Measurements from ENCODE around the gene ACACB. TPM values are rescaled to one million over a fixed set of nuclear protein-coding genes. Genes with fewer than 3 reads are reported as not detected.
A peak's percentile ranks its signal among the peaks of the same experiment; 100 is the strongest.

Gene ACACB
- total RNA-seq, 2 donors from 2014 or later = 6.8 to 12.7 TPM

DNA sequence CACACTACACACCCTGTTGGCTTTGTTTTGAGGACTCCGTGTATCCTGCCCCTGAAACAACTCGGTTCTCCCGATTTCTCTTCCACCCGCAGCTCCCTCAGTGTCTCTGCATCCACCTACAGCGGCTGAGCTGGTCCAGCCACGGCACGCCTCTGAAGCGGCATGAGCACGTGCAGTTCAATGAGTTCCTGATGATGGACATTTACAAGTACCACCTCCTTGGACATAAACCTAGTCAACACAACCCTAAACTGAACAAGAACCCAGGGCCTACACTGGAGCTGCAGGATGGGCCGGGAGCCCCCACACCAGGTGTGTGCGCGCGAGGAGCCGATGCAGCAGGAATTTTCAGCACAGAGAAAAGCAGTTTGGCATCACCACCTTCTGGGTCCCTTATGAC is 33.6 kb upstream of the ACACB start:
- H3K4me3 Mint-ChIP-seq = no peak overlapping the region
- H3K27ac Mint-ChIP-seq = no peak overlapping the region
- H3K4me1 Mint-ChIP-seq = no peaks in the 10 kb centered on the region
- peaks cover 5% of the 10 kb centered on the region for H3K9me3 ChIP-seq (ENCODE audit: control insufficient read depth, low read length)
- H3K4me3 ChIP-seq (ENCODE audit: low read length) = no peak overlapping the region
- H3K4me1 ChIP-seq (ENCODE audit: control insufficient read depth, insufficient read depth, low read length) = no peaks in the 10 kb centered on the region
- H3K9me3 Mint-ChIP-seq = no peaks in the 10 kb centered on the region
- H3K27me3 Mint-ChIP-seq (ENCODE audit: insufficient read depth) = no peaks in the 10 kb centered on the region
- WGBS, 2 experiments (ENCODE audit: insufficient coverage in 1 of 2, insufficient read length in 1 of 2) = 91 to 98% methylated on average over 7 to 14 of the region's 14 CpGs
- no peak overlapping the region for H3K27ac ChIP-seq (ENCODE audit: low read depth, low read length)
- peaks cover 55% of the 10 kb centered on the region for H3K36me3 ChIP-seq (ENCODE audit: control insufficient read depth, insufficient read depth, low read length)
- DNase-seq = peak; percentile 25
- peaks cover 27% of the 10 kb centered on the region for H3K36me3 Mint-ChIP-seq (ENCODE audit: low read depth)
- no peaks in the 10 kb centered on the region for H3K27me3 ChIP-seq (ENCODE audit: control insufficient read depth, insufficient read depth, low read length, poor library complexity, severe bottlenecking)
- no peak overlapping the region for H3K9ac ChIP-seq (ENCODE audit: extremely low read depth, low read length, poor library complexity, severe bottlenecking)
- TF ChIP-seq, protein P1, sequence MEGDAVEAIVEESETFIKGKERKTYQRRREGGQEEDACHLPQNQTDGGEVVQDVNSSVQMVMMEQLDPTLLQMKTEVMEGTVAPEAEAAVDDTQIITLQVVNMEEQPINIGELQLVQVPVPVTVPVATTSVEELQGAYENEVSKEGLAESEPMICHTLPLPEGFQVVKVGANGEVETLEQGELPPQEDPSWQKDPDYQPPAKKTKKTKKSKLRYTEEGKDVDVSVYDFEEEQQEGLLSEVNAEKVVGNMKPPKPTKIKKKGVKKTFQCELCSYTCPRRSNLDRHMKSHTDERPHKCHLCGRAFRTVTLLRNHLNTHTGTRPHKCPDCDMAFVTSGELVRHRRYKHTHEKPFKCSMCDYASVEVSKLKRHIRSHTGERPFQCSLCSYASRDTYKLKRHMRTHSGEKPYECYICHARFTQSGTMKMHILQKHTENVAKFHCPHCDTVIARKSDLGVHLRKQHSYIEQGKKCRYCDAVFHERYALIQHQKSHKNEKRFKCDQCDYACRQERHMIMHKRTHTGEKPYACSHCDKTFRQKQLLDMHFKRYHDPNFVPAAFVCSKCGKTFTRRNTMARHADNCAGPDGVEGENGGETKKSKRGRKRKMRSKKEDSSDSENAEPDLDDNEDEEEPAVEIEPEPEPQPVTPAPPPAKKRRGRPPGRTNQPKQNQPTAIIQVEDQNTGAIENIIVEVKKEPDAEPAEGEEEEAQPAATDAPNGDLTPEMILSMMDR (conservative IDR thresholded peaks at IDR 0.05) = no peak

DNA sequence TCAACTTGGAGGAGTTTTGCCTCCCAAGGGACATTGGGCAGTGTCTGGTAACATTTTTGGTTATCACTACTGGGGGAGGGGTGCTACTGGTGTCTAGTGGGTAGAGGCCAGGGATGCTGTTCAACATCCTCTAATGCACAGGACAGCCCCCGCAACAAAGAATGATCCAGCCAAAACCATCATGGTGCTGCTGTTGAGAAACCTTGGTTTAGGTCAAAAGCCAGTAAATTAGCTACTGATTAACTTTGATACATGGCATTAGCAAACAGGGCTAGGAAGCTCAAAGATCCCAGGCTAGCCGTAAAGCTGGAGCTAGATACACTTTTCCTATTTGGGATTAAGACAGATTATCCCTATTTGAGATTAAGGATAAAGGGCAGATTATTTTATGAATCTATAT is 32.0 kb upstream of the ACACB start:
- no peak overlapping the region for H3K9ac ChIP-seq (ENCODE audit: extremely low read depth, low read length, poor library complexity, severe bottlenecking)
- no peaks in the 10 kb centered on the region for H3K27me3 ChIP-seq (ENCODE audit: control insufficient read depth, insufficient read depth, low read length, poor library complexity, severe bottlenecking)
- TF ChIP-seq, protein P1 (conservative IDR thresholded peaks at IDR 0.05) = no peak
- H3K4me1 ChIP-seq (ENCODE audit: control insufficient read depth, insufficient read depth, low read length) = no peaks in the 10 kb centered on the region
- no peaks in the 10 kb centered on the region for H3K9me3 Mint-ChIP-seq
- H3K27me3 Mint-ChIP-seq (ENCODE audit: insufficient read depth) = no peaks in the 10 kb centered on the region
- H3K36me3 Mint-ChIP-seq (ENCODE audit: low read depth) = peaks cover 36% of the 10 kb centered on the region
- DNase-seq = no peak
- 97 to 100% methylated on average over 1 to 2 of the region's 2 CpGs for WGBS, 2 experiments (ENCODE audit: insufficient coverage in 1 of 2, insufficient read length in 1 of 2)
- H3K27ac Mint-ChIP-seq = no peak overlapping the region
- no peak overlapping the region for H3K4me3 Mint-ChIP-seq
- no peak overlapping the region for H3K27ac ChIP-seq (ENCODE audit: low read depth, low read length)
- H3K4me1 Mint-ChIP-seq = no peaks in the 10 kb centered on the region
- H3K9me3 ChIP-seq (ENCODE audit: control insufficient read depth, low read length) = no peaks in the 10 kb centered on the region
- peaks cover 47% of the 10 kb centered on the region for H3K36me3 ChIP-seq (ENCODE audit: control insufficient read depth, insufficient read depth, low read length)
- no peak overlapping the region for H3K4me3 ChIP-seq (ENCODE audit: low read length)

DNA sequence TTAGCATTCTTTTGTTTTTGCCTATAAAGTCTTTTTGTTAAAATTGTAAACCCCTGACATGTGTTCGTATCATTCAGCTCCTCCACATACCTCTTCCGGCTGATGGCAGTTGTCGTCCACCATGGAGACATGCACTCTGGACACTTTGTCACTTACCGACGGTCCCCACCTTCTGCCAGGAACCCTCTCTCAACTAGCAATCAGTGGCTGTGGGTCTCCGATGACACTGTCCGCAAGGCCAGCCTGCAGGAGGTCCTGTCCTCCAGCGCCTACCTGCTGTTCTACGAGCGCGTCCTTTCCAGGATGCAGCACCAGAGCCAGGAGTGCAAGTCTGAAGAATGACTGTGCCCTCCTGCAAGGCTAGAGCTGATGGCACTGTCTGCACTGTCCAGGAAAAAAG is 30.8 kb upstream of the ACACB start:
- no peaks in the 10 kb centered on the region for H3K9me3 Mint-ChIP-seq

More for the DNA sequence above, 30.8 kb upstream of the ACACB start:
- DNase-seq = no peak
- H3K27me3 ChIP-seq (ENCODE audit: control insufficient read depth, insufficient read depth, low read length, poor library complexity, severe bottlenecking) = no peaks in the 10 kb centered on the region
- no peak overlapping the region for H3K4me3 Mint-ChIP-seq
- H3K4me3 ChIP-seq (ENCODE audit: low read length) = no peak overlapping the region
- peaks cover 44% of the 10 kb centered on the region for H3K36me3 ChIP-seq (ENCODE audit: control insufficient read depth, insufficient read depth, low read length)
- TF ChIP-seq, protein P1 (conservative IDR thresholded peaks at IDR 0.05) = no peak
- no peak overlapping the region for H3K27ac ChIP-seq (ENCODE audit: low read depth, low read length)
- no peaks in the 10 kb centered on the region for H3K4me1 ChIP-seq (ENCODE audit: control insufficient read depth, insufficient read depth, low read length)
- no peaks in the 10 kb centered on the region for H3K9me3 ChIP-seq (ENCODE audit: control insufficient read depth, low read length)
- WGBS, 2 experiments (ENCODE audit: insufficient coverage in 1 of 2, insufficient read length in 1 of 2) = 93 to 96% methylated on average over 10 to 11 of the region's 11 CpGs
- no peaks in the 10 kb centered on the region for H3K4me1 Mint-ChIP-seq
- no peak overlapping the region for H3K27ac Mint-ChIP-seq
- no peaks in the 10 kb centered on the region for H3K27me3 Mint-ChIP-seq (ENCODE audit: insufficient read depth)
- no peak overlapping the region for H3K9ac ChIP-seq (ENCODE audit: extremely low read depth, low read length, poor library complexity, severe bottlenecking)
- H3K36me3 Mint-ChIP-seq (ENCODE audit: low read depth) = peaks cover 38% of the 10 kb centered on the region
